ENCODE results near the gene CFAP43.

Gene CFAP43

GRCh38 chr10:104231784-104232612, at the start of gene CFAP43:
TSS of gene CFAP43 (minus strand) at chr10:104232364. CDS start at chr10:104232246, 118 bp downstream.
- no peak for DNase-seq (ENCODE audit: low read depth)

GRCh38 chr10:104281694-104282093, 49.5 kb upstream of the CFAP43 start:
- DNase-seq (ENCODE audit: low read depth) = no peak

- DNase-seq (ENCODE audit: low read depth) = no peak
Observed at GRCh38 chr10:104279550-104280259, 47.5 kb upstream of the CFAP43 start.

- no peak for DNase-seq (ENCODE audit: low read depth)
Observed at GRCh38 chr10:104277785-104278184, 45.6 kb upstream of the CFAP43 start.

GRCh38 chr10:104276192-104276591, 44.0 kb upstream of the CFAP43 start:
- DNase-seq (ENCODE audit: low read depth) = no peak

GRCh38 chr10:104274762-104275721, 42.9 kb upstream of the CFAP43 start:
- DNase-seq (ENCODE audit: low read depth) = no peak

- DNase-seq (ENCODE audit: low read depth) = no peak
Observed at GRCh38 chr10:104273899-104274575, 41.9 kb upstream of the CFAP43 start.

- no peak for DNase-seq (ENCODE audit: low read depth)
Observed at GRCh38 chr10:104273286-104273685, 41.1 kb upstream of the CFAP43 start.

- peak; percentile 55 for DNase-seq (ENCODE audit: low read depth)
Observed at GRCh38 chr10:104268713-104269645, 36.8 kb upstream of the CFAP43 start, which contains the start of gene GSTO2. TSS of gene GSTO2 (plus strand) at chr10:104269184. CDS start at chr10:104274916, 5,732 bp downstream.

GRCh38 chr10:104268405-104268712, 36.2 kb upstream of the CFAP43 start:
- DNase-seq (ENCODE audit: low read depth) = no peak

GRCh38 chr10:104267721-104268404, 35.7 kb upstream of the CFAP43 start:
- DNase-seq (ENCODE audit: low read depth) = no peak

- DNase-seq (ENCODE audit: low read depth) = no peak
Observed at GRCh38 chr10:104264783-104265182, 32.6 kb upstream of the CFAP43 start.

GRCh38 chr10:104262055-104262454, 29.9 kb upstream of the CFAP43 start:
- DNase-seq (ENCODE audit: low read depth) = no peak

GRCh38 chr10:104260775-104261115, 28.6 kb upstream of the CFAP43 start:
- DNase-seq (ENCODE audit: low read depth) = no peak

- DNase-seq (ENCODE audit: low read depth) = no peak
Observed at GRCh38 chr10:104259999-104260774, 28.0 kb upstream of the CFAP43 start.

GRCh38 chr10:104259456-104259855, 27.3 kb upstream of the CFAP43 start:
- DNase-seq (ENCODE audit: low read depth) = no peak

GRCh38 chr10:104258209-104258608, 26.0 kb upstream of the CFAP43 start:
- DNase-seq (ENCODE audit: low read depth) = no peak

GRCh38 chr10:104257235-104257634, 25.1 kb upstream of the CFAP43 start:
- DNase-seq (ENCODE audit: low read depth) = no peak

- DNase-seq (ENCODE audit: low read depth) = no peak
Observed at GRCh38 chr10:104256335-104256961, 24.3 kb upstream of the CFAP43 start.

Data from GM04503 (cell line).